Activated T-helper 2 cell treated with anti-CD3 and anti-CD28 coated beads, Interferon-gamma antibody, Interleukin-2, Interleukin-4, amounts not matched to agents 10 μg/mL and 5 μg/mL and 100 μg/mL, durations not matched to agents 14 hours and 24 hours and 36 hours (primary cell): ENCODE data around the gene REN. TPM values are rescaled to one million over a fixed set of nuclear protein-coding genes. Genes with fewer than 3 reads are reported as not detected.
A peak's percentile ranks its signal among the peaks of the same experiment; 100 is the strongest.

Source experiments
- DNase-seq: peaks from one replicate; pipeline ENCODE4 v3.0.0; 2021; ENCODE audit warnings: low spot score
- H3K27ac Mint-ChIP-seq: one replicate; pipeline ENCODE4 v1.8.0; 2021; ENCODE audit warnings: mixed read lengths
- H3K27me3 Mint-ChIP-seq: one replicate; pipeline ENCODE4 v1.8.0; 2021; ENCODE audit warnings: low read depth, mixed read lengths
- H3K36me3 Mint-ChIP-seq: one replicate; pipeline ENCODE4 v1.8.0; 2021; ENCODE audit warnings: low read depth, mixed read lengths
- H3K4me1 Mint-ChIP-seq: one replicate; pipeline ENCODE4 v1.8.0; 2021; ENCODE audit warnings: low read depth, mixed read lengths
- H3K4me3 Mint-ChIP-seq: one replicate; pipeline ENCODE4 v1.8.0; 2021; ENCODE audit warnings: low read depth, mild to moderate bottlenecking, moderate library complexity, mixed read lengths
- H3K9me3 Mint-ChIP-seq: one replicate; pipeline ENCODE4 v1.8.0; 2021; ENCODE audit warnings: mixed read lengths
- intact Hi-C: fragments of 100-400 bp; cut with micrococcal nuclease; formaldehyde crosslinking; loops from one replicate; pipeline ENCODE4 v1.15.1; 2023
- total RNA-seq: library from RNA; stranded (reverse); gene quantifications from 2 replicates; pipeline ENCODE4 v1.2.3, GENCODE V29; 2022

REN gene
- total RNA-seq, 1 donor from 2014 or later, result not detected

DNA sequence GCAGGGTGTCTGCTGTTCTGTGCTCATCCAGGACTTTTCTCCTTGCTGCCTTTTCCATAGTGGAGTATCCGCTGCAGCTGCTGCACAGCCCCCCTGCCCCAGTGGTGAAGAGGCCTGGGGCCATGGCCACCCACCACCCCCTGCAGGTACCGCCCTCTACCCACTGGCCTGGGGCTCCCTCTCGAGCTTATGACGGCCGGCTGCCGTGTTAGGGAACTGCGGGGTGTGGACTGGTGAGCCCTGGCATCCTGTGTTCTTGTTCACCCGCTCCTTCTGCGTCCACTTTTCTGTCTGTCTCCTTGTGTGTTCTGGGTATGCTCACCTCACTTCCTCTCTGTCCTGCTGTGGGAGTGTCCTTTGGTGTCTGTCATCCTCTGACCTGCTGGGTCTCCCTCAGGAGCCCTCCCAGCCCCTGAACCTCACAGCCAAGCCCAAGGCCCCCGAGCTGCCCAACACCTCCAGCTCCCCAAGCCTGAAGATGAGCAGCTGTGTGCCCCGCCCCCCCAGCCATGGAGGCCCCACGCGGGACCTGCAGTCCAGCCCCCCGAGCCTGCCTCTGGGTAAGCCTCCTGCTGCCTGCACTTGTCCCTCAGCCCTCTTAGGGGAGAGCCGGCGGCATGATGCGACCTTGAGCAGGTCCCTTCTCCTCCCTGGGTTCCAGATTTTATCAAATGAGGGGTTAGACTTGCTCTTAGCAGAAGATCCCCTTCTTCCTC is 44.1 kb downstream of the REN start:
- DNase-seq, result no peak
- Mint-ChIP-seq H3K27me3 (no peaks in the 10 kb centered on the region), H3K27ac (no peak overlapping the region), H3K4me1 (no peaks in the 10 kb centered on the region), H3K36me3 (no peaks in the 10 kb centered on the region), H3K4me3 (no peak overlapping the region), H3K9me3 (no peaks in the 10 kb centered on the region)
- intact Hi-C loops, result loop anchor here (10.0 kb wide), 1 partner anchor 617 kb away; no protein-coding TSS in a partner anchor

DNA sequence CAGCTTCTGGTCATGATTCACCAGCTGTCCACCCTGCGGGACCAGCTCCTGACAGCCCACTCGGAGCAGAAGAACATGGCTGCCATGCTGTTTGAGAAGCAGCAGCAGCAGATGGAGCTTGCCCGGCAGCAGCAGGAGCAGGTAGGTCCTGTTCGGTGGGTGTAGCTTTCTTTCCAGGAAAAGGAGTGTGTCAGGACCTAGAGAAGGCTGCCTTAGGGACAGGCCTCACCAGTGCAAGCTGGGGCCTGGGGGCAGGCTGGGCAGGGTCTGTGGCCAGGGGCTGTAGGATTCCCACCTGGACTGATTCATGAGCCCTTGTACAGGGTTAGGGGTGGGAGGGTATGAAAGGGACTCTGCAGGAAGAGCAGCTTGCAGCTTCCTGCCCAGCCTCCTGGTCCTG is 49.6 kb downstream of the REN start:
- Mint-ChIP-seq H3K36me3 (no peaks in the 10 kb centered on the region), H3K4me1 (no peaks in the 10 kb centered on the region), H3K27me3 (no peaks in the 10 kb centered on the region), H3K4me3 (no peak overlapping the region), H3K27ac (no peak overlapping the region), H3K9me3 (no peaks in the 10 kb centered on the region)
- DNase-seq, result no peak
- intact Hi-C loops, result no loop called here

DNA sequence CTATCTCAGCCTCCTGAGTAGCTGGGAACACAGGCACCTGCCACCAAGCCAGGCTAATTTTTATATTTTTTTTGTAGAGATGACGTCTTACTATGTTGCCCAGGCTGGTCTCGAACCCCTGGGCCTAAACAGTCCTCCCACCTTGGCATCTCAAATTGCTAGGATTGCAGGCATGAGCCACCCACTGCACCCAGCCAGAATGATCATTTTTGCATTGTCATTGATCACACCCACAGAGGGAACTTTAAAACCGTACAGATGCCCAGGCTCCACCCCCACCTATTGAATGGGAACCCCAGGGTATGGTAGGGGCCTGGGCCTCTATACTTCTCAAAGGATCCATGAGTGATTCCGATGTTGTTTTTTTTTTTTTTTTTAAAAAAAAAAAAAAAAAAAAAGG is 51.0 kb downstream of the REN start:
- intact Hi-C loops, result no loop called here
- no peak overlapping the region for H3K27ac Mint-ChIP-seq
- no peaks in the 10 kb centered on the region for H3K36me3 Mint-ChIP-seq
- H3K27me3 Mint-ChIP-seq, result no peaks in the 10 kb centered on the region
- no peaks in the 10 kb centered on the region for H3K9me3 Mint-ChIP-seq
- H3K4me1 Mint-ChIP-seq, result no peaks in the 10 kb centered on the region
- no peak overlapping the region for H3K4me3 Mint-ChIP-seq
- DNase-seq, result no peak

DNA sequence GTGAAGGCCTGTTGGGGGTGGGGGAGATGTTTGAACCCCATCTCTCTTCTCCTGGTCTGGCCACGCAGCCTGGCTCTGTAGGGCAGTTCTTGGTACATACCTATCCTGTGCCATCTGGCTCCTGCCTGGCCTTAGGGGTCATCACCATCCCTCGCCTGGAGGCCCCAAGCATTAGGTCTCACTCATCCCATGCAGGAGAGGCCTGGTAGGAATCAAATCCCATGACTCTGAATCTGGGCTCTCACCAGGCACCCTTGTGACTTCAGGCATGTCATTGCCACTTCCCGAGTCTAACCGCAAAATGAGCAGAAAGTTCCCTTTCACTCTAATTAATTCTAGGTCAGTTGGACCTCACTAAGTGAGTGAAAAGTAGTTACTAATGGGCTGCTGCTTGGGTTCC is 51.5 kb downstream of the REN start:
- intact Hi-C loops, result no loop called here
- H3K4me1 Mint-ChIP-seq, result no peaks in the 10 kb centered on the region

DNA sequence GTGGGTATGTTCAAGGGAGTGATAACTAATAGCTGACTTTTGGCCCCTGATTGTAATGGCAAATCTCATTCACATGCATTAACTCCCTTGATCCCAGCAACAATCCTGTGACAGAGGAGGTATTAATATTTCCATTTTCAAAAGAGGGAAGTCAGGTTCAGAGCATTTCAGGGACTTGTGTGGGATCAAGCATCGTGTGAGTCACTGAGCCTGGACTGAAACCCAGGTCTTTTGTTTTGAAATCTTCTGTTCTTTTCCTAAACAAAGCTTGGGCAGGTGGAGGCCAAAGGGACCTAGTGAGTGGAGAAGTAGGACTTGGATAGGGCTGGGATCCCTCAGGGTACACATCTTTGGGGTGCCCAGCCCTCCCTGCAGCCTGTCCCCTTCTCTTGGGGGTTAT is 52.2 kb downstream of the REN start:
- Mint-ChIP-seq H3K27ac (no peak overlapping the region), H3K36me3 (no peaks in the 10 kb centered on the region), H3K4me1 (no peaks in the 10 kb centered on the region), H3K9me3 (no peaks in the 10 kb centered on the region), H3K27me3 (peaks cover 1% of the 10 kb centered on the region), H3K4me3 (no peak overlapping the region)
- no peak for DNase-seq
- intact Hi-C loops, result no loop called here

More for the DNA sequence above, 51.5 kb downstream of the REN start:
- Mint-ChIP-seq H3K9me3 (no peaks in the 10 kb centered on the region), H3K27me3 (no peaks in the 10 kb centered on the region), H3K27ac (no peak overlapping the region), H3K36me3 (no peaks in the 10 kb centered on the region), H3K4me3 (no peak overlapping the region)
- no peak for DNase-seq

DNA sequence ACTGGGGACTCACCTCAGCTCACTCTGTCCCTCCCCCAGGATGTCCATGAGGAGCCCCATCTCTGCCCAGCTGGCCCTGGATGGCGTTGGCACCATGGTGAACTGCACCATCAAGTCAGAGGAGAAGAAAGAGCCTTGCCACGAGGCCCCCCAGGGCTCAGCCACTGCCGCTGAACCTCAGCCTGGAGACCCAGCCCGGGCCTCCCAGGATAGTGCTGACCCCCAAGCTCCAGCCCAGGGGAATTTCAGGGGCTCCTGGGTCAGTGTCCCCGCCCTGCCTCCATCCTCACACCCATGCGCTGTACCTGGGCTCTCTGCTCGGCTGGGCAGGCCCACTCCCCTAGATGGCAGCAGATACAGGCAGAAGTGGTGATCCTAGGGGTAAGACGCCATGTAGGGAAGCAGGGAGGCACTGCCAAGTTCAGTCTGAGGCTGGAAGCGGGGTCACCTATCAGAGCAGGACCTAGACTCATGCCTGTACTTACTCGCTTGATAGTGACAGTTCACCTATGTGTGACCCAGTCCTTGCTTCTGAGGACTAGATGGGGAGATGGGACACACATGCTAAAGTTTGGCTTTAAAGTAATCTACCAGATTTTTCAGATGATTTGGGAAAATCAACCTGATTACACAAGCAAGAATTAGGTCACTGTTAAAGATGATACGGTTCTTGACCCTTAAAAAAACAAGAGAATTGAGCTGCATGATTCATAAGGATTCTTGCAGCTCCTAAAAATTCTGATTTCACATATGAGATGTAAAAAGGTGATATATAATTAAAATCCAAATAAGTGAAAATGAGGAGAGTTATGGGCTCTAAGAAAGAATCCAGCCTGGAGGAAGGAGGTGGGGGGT is 53.0 kb downstream of the REN start:
- intact Hi-C loops, result no loop called here
- Mint-ChIP-seq H3K4me3 (no peak overlapping the region), H3K36me3 (no peaks in the 10 kb centered on the region), H3K4me1 (no peaks in the 10 kb centered on the region), H3K27ac (no peak overlapping the region), H3K9me3 (no peaks in the 10 kb centered on the region), H3K27me3 (peaks cover 1% of the 10 kb centered on the region)
- DNase-seq, result no peak

DNA sequence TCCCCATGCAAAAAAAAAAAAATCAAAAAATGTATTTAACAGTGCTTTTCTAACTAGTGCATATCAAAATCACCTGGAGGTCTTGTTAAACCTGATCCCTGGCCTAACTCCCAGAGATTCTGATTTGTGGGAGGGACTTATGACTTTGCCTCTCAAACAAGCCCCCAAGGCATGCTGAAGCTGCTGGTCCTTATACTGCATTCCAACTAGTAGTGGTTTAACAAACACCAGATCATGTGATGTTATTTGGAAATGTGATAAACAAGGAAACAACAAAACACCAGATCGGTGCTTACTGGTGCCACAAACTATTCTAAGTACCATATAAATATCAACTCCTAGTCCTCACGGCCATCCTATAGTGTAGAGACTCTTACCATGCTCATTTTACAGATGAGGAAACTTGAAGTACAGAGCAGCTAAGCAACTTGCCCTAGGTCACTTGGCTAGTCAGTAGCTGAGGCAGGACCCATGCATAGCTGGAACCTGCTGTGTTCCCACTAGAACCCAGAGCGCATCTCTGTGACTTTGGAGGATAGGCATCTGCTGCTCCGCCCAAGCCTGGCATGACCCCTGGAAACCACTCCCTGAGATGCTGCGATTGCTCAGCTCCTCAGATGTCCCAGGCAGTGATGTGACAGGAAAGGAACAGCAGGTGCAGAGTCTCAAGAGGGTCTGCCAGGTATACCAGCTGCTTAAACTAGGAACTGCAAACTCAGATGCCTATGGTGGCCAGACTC is 55.1 kb downstream of the REN start:
- no peak overlapping the region for H3K27ac Mint-ChIP-seq
- DNase-seq, result no peak
- H3K4me1 Mint-ChIP-seq, result no peaks in the 10 kb centered on the region
- intact Hi-C loops, result no loop called here
- H3K9me3 Mint-ChIP-seq, result no peaks in the 10 kb centered on the region
- H3K4me3 Mint-ChIP-seq, result no peak overlapping the region
- H3K27me3 Mint-ChIP-seq, result peaks cover 1% of the 10 kb centered on the region
- H3K36me3 Mint-ChIP-seq, result no peaks in the 10 kb centered on the region

DNA sequence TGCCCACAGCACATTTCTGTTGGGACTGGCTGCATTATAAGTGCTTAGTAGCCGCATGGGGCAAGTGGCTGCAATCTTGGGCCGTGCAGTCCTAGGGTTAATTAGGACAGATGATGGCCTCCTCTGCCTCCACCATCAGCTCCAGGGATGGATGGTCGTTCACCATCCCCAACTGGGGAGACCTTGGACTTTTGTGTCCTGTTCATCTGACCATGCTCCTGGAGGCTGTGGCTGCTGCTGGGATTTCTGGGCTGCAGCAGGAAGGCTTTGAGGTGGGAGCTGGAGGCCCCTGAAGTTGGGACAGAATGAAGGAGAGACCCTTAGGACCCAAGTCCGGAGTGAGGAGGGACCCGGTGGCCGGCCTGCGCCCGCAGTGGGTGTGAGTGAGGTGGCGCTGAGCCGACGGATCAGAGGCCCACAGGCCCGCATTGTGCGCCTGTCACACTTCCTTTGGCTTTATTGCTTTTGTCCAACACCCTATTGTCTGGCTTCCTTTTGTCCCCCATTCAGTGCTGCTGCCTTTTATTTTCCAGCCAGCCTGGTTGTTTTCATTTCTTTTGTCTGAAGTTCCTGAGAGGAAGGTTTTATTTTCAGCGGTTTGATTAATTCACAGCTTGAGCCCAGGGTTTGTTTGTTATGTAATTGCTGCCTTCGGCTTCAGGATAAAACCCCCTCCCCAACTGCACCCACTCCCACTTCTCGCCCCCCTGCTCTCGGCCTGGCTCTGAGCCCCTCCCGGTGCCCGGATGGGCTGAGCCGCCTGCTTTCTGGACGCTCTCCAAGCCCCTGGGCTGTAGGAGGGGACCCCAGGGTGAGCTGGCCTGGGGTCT is 57.6 kb downstream of the REN start:
- Mint-ChIP-seq H3K9me3 (no peaks in the 10 kb centered on the region), H3K4me3 (no peak overlapping the region), H3K36me3 (no peaks in the 10 kb centered on the region)

DNA sequence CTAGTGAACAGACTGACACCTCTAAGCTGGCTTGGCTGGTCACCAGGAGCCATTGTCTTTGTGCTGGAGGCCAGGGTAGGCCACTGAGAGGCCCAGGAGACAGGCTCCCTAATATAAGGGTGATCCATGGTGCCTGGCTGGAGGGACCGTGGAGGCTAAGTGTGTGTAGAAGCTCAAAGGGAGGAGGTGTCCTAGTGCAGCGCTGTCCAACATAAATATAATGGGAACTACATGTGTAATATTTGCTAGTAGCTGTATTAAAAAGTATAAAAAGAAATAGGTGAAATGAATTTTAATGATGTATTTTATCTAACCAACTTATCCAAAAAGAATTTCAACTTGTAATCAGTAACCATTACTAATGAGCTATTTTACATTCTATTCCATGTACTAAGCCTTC is 58.2 kb downstream of the REN start:
- no peaks in the 10 kb centered on the region for H3K9me3 Mint-ChIP-seq
- peaks cover 17% of the 10 kb centered on the region for H3K4me1 Mint-ChIP-seq
- no peak overlapping the region for H3K4me3 Mint-ChIP-seq
- intact Hi-C loops, result no loop called here
- H3K36me3 Mint-ChIP-seq, result no peaks in the 10 kb centered on the region
- no peak overlapping the region for H3K27ac Mint-ChIP-seq
- peaks cover 1% of the 10 kb centered on the region for H3K27me3 Mint-ChIP-seq
- no peak for DNase-seq

More for the DNA sequence above, 57.6 kb downstream of the REN start:
- no peak overlapping the region for H3K27ac Mint-ChIP-seq
- intact Hi-C loops, result no loop called here
- H3K27me3 Mint-ChIP-seq, result peaks cover 1% of the 10 kb centered on the region
- DNase-seq, result no peak
- peaks cover 12% of the 10 kb centered on the region for H3K4me1 Mint-ChIP-seq

DNA sequence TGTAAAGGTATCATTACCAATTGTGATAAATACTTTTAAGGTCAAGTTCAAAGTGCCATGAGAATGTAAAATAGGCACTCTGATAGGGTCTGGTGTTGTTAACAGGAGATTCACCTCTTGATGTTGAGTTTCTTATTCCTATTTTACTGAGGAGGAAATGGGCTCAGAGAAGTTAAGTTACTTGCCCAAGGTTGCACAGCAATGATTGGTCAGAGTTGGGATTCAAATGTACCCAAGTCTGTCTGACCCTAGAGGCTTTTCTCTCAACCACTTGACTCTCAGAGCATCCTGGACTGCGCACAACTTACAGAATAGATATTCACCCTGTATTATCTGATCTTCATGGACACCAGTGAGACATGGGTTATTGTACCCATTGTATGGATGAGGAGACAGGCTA is 59.3 kb downstream of the REN start:
- Mint-ChIP-seq H3K9me3 (no peaks in the 10 kb centered on the region), H3K27ac (no peak overlapping the region), H3K4me3 (no peak overlapping the region), H3K4me1 (peaks cover 25% of the 10 kb centered on the region), H3K36me3 (no peaks in the 10 kb centered on the region), H3K27me3 (peaks cover 1% of the 10 kb centered on the region)
- no peak for DNase-seq
- intact Hi-C loops, result no loop called here

DNA sequence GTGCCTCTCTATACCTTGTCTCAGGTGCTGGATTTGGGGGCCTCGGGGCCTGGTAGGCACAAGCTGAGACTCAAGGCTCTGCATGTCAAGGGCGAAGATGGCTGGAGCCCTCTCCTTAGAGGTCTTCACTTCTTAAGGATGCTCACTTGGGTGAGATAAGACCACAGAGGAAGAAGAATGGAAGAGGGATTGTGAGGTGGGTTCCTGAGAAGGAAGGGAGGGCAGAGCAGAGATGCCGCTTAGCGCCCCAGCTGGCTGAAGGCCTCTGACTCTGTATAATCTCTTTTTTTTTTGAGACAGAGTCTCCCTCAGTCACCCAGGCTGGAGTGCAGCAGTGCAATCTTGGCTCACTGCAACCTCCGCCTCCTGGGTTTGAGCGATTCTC is 61.0 kb downstream of the REN start:
- peaks cover 3% of the 10 kb centered on the region for H3K27me3 Mint-ChIP-seq
- peaks cover 25% of the 10 kb centered on the region for H3K4me1 Mint-ChIP-seq
- intact Hi-C loops, result no loop called here
- H3K27ac Mint-ChIP-seq, result peak overlapping the region; percentile 76
- no peak for DNase-seq
- H3K9me3 Mint-ChIP-seq, result no peaks in the 10 kb centered on the region
- no peaks in the 10 kb centered on the region for H3K36me3 Mint-ChIP-seq
- no peak overlapping the region for H3K4me3 Mint-ChIP-seq
